ENCODE data around the gene ZNF557.

ZNF557 gene

DNA sequence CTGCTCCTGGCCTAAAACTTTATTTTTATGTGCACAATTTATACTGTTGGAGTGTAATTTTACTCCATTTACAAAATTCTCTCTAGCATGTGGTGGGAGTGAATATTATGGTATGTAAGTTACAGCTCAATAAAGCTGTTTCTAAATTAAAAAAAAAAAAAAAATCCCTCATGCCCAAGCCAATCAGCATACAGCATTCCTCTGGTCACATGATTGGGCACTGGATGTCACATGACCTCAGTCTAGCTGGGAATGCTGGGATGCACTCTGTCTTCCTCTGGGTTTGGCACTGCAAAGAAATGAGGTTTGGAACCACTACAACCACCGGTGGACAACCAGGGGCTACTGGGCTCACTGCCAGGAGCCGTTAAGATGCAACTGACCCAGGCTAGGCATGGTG, 67.6 kb downstream of the ZNF557 start:
- ATAC-seq (ENCODE audit: low read depth) (no peak), DNase-seq (ENCODE audit: low spot score) (no peak)
- Histone ChIP-seq H3K9me3 (ENCODE audit: severe bottlenecking) (no peaks in the 10 kb centered on the region), H3K4me1 (ENCODE audit: insufficient read depth, poor library complexity, severe bottlenecking) (no peaks in the 10 kb centered on the region), H3K27ac (ENCODE audit: poor library complexity, severe bottlenecking) (no peak overlapping the region), H3K27me3 (ENCODE audit: insufficient read depth, poor library complexity, severe bottlenecking) (no peaks in the 10 kb centered on the region), H3K36me3 (ENCODE audit: low read depth) (no peaks in the 10 kb centered on the region), H3K4me3 (ENCODE audit: severe bottlenecking) (no peak overlapping the region)
- TF ChIP-seq, protein P1, sequence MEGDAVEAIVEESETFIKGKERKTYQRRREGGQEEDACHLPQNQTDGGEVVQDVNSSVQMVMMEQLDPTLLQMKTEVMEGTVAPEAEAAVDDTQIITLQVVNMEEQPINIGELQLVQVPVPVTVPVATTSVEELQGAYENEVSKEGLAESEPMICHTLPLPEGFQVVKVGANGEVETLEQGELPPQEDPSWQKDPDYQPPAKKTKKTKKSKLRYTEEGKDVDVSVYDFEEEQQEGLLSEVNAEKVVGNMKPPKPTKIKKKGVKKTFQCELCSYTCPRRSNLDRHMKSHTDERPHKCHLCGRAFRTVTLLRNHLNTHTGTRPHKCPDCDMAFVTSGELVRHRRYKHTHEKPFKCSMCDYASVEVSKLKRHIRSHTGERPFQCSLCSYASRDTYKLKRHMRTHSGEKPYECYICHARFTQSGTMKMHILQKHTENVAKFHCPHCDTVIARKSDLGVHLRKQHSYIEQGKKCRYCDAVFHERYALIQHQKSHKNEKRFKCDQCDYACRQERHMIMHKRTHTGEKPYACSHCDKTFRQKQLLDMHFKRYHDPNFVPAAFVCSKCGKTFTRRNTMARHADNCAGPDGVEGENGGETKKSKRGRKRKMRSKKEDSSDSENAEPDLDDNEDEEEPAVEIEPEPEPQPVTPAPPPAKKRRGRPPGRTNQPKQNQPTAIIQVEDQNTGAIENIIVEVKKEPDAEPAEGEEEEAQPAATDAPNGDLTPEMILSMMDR (IDR thresholded peaks at IDR 0.05; ENCODE audit: poor library complexity, severe bottlenecking), result no peak
